Testis (tissue), 3 donors: ENCODE measurements around the gene UBE3B. TPM values are rescaled to one million over a fixed set of nuclear protein-coding genes. Genes with fewer than 3 reads are reported as not detected.
A peak's percentile ranks its signal among the peaks of the same experiment; 100 is the strongest.

Experiments
- DNase-seq: peaks from one replicate; pipeline ENCODE4 v3.0.0-alpha.2; 2019
- H3K27ac ChIP-seq, 2 donors: fragments of 200-600 bp; sonication (generic); one replicate each; pipeline ENCODE4 v1.5.1; 2019
- H3K27me3 ChIP-seq: fragments of 200-600 bp; sonication (generic); one replicate; pipeline ENCODE4 v1.5.1; 2019
- H3K36me3 ChIP-seq: fragments of 200-600 bp; sonication (generic); one replicate; pipeline ENCODE4 v1.5.1; 2017; ENCODE audit warnings: low read depth; ENCODE audit errors: missing control alignments
- H3K4me1 ChIP-seq: fragments of 200-600 bp; sonication (generic); one replicate; pipeline ENCODE4 v1.5.1; 2019
- H3K4me3 ChIP-seq, 2 donors: fragments of 200-600 bp; sonication (generic); one replicate each; pipeline ENCODE4 v1.5.1; 2017 to 2019
- H3K9me3 ChIP-seq: fragments of 200-600 bp; sonication (generic); one replicate; pipeline ENCODE4 v1.5.1; 2017
- POLR2A ChIP-seq: fragments of 450-650 bp; IDR thresholded peaks from one replicate; pipeline ENCODE4 v1.6.1; 2017; ENCODE audit warnings: antibody characterized with exemption, mild to moderate bottlenecking, moderate library complexity
- WGBS, 2 donors: methylation state at CpG; one replicate each; pipeline ENCODE4 v1.1.5; 2018; 5-methylcytosine and 5-hydroxymethylcytosine counted together
- intact Hi-C: fragments of 100-400 bp; cut with DNase I; formaldehyde crosslinking; loops from one replicate; pipeline ENCODE4 v1.15.1; 2023; ENCODE audit warnings: low total_unique reads
- polyA plus RNA-seq: library from polyadenylated mRNA; stranded (reverse); fragments of 350-450 nt; fragmentation: Illumina TruSeq; extraction: RNeasy Lipid Tissue Mini Kit (QIAGEN cat#74804); gene quantifications from one replicate; pipeline ENCODE4 v1.2.3, GENCODE V29; 2014; ENCODE audit warnings: low read depth, low replicate concordance; ENCODE audit not compliant: insufficient read depth
- total RNA-seq, 2 donors: library from RNA; depleted of rRNA; stranded (reverse); fragments of >200 nt; gene quantifications; one replicate each; pipeline ENCODE4 v1.2.3, GENCODE V29; 2016
- TF ChIP-seq, protein P1 (sequence below), 3 experiments: fragments of 450-650 bp in 2 of 3; fragments of 200-600 bp in 1 of 3; sonication (generic) in 1 of 3; IDR thresholded peaks; one replicate each; pipeline ENCODE4 v1.5.1; 2016 to 2019; ENCODE audit warnings: antibody characterized with exemption in 3 of 3, mild to moderate bottlenecking in 2 of 3, moderate library complexity in 1 of 3

Gene UBE3B
- total and polyA plus RNA-seq, 3 donors from 2014 or later, result 38.1 to 66.8 (median 65.6) TPM

DNA sequence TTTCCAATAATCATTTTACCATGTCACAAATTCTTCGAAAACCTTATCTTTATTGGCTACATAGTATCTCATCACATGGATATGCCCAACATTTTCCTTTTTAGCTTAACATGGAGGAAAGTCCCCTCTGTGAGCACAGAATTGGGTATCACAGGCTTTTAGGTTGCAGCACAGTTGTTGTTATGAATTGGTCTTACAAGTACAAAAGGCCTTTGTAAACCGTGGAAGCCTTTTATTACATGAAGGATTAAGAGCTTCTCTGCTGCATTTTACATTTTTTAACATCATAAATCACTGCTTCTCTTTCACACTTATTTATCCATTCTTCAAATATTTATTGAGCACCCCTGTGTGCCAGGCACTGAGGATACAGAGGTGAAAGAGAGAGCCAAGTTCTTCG lies 26.2 kb downstream of the UBE3B start:
- Histone ChIP-seq H3K4me3 (no peak overlapping the region), H3K36me3 (no peaks in the 10 kb centered on the region), H3K9me3 (no peaks in the 10 kb centered on the region), H3K4me1 (no peaks in the 10 kb centered on the region), H3K27ac (no peak overlapping the region), H3K27me3 (no peaks in the 10 kb centered on the region)
- WGBS, 2 donors, result 57 to 77% methylated on average over 3 of the region's 3 CpGs
- intact Hi-C loops, result no loop called here
- no peak for TF ChIP-seq POLR2A
- TF ChIP-seq, protein P1, sequence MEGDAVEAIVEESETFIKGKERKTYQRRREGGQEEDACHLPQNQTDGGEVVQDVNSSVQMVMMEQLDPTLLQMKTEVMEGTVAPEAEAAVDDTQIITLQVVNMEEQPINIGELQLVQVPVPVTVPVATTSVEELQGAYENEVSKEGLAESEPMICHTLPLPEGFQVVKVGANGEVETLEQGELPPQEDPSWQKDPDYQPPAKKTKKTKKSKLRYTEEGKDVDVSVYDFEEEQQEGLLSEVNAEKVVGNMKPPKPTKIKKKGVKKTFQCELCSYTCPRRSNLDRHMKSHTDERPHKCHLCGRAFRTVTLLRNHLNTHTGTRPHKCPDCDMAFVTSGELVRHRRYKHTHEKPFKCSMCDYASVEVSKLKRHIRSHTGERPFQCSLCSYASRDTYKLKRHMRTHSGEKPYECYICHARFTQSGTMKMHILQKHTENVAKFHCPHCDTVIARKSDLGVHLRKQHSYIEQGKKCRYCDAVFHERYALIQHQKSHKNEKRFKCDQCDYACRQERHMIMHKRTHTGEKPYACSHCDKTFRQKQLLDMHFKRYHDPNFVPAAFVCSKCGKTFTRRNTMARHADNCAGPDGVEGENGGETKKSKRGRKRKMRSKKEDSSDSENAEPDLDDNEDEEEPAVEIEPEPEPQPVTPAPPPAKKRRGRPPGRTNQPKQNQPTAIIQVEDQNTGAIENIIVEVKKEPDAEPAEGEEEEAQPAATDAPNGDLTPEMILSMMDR (IDR thresholded peaks at IDR 0.05), result no peak
- no peak for DNase-seq

DNA sequence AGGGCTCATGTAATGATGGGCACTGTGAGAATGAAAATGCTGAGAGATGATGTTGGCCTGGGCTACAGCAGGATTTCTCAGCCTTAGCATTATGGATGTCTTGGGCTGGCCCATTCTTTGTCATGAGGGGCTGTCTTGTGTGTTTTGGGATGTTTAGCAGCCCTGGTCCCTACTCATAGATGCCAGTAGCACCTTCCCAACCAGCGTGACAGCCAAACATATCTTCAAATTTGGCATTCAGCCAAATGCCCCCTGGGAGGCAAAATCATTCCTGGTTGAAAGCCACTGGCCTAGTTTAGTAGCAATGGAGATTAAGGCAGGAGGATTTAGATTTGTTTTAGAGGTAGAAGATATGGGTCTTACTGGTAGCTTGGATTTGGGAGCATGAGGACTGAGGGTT lies 26.6 kb downstream of the UBE3B start:
- Histone ChIP-seq H3K4me1 (no peaks in the 10 kb centered on the region), H3K27ac (no peak overlapping the region), H3K36me3 (no peaks in the 10 kb centered on the region), H3K27me3 (no peaks in the 10 kb centered on the region), H3K4me3 (no peak overlapping the region), H3K9me3 (no peaks in the 10 kb centered on the region)
- WGBS, 2 donors, result 46 to 71% methylated on average over 1 of the region's 1 CpG
- no peak for DNase-seq
- intact Hi-C loops, result no loop called here
- TF ChIP-seq, protein P1 (IDR thresholded peaks at IDR 0.05), result no peak
- no peak for TF ChIP-seq POLR2A

DNA sequence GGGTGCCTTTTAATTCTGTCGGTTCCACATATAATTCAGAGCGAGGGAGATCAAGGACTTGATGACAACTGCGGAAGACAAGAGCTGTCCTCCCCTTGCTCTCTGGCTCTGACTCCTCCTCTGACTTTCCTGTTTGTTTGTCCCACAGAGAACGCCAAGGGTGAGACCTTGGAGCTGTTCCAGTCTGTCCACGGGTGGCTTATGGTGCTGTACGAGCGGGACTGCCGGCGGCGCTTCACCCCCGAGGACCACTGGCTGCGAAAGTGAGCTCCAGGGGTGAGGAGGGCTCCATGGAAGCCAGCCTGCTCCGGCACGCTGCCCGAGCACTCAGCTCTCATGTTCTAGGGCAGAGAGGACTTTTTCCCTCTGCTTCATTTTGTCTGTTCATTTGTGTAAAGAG lies 32.8 kb downstream of the UBE3B start:
- Histone ChIP-seq H3K27ac (peak overlapping the region in 1 of 2 donors; percentile 24), H3K4me3 (no peak overlapping the region), H3K36me3 (no peaks in the 10 kb centered on the region), H3K9me3 (no peaks in the 10 kb centered on the region), H3K27me3 (no peaks in the 10 kb centered on the region), H3K4me1 (peaks cover 12% of the 10 kb centered on the region)
- 59 to 64% methylated on average over 7 to 15 of the region's 15 CpGs for WGBS, 2 donors
- TF ChIP-seq POLR2A, result no peak
- TF ChIP-seq, protein P1 (IDR thresholded peaks at IDR 0.05), result no peak
- DNase-seq, result peak; percentile 76
- intact Hi-C loops, result no loop called here

DNA sequence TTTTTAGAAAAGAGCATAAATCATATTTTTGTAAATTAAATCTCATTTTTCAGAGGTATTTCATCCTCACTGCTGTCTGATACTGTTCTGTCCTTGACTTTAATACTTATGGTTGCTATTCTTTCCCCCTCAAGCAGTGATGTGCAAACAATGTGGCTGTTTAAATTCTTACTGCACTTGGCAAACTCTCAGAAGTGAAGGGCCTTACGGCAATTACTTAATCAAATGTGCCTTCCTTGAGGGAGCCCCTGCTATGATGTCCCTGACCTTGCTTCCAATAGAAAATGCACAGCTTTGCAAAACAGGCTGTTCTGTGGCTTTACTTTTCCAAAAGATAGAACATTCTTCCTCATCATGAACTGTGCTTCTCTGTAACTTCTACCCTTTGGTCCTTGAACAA lies 35.2 kb downstream of the UBE3B start:
- WGBS, 2 donors, result 33 to 56% methylated on average over 1 of the region's 1 CpG
- DNase-seq, result no peak
- TF ChIP-seq POLR2A, result no peak
- TF ChIP-seq, protein P1 (IDR thresholded peaks at IDR 0.05), result no peak
- Histone ChIP-seq H3K9me3 (no peaks in the 10 kb centered on the region), H3K4me1 (peaks cover 12% of the 10 kb centered on the region), H3K36me3 (no peaks in the 10 kb centered on the region), H3K27ac (no peak overlapping the region), H3K27me3 (no peaks in the 10 kb centered on the region), H3K4me3 (no peak overlapping the region)
- intact Hi-C loops, result no loop called here

DNA sequence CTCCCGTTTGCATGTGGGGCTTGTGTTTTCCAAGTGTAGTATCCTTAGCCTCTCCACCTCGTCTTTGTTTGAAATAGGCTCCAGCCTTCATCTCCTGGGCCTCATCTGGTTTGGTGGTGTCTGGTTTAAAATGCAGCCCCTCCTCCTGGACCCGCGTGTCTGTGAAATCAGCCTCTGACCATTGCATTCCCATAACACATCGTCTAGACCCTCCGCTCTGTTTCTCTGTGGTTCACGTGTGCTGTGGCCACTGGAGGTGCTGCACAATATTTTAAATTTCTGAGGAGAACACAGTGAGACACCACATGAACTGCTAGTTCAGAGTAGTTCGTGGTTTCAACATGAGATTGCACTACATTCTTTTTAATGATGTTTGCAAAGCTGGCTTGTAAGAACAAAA lies 35.6 kb downstream of the UBE3B start:
- H3K36me3 ChIP-seq, result no peaks in the 10 kb centered on the region
- no peaks in the 10 kb centered on the region for H3K9me3 ChIP-seq
- DNase-seq, result no peak
- H3K27me3 ChIP-seq, result no peaks in the 10 kb centered on the region
- H3K4me1 ChIP-seq, result peaks cover 12% of the 10 kb centered on the region
- WGBS, 2 donors, result 39 to 45% methylated on average over 8 of the region's 8 CpGs
- H3K4me3 ChIP-seq, result no peak overlapping the region
- intact Hi-C loops, result no loop called here
- TF ChIP-seq POLR2A, result no peak
- TF ChIP-seq, protein P1 (IDR thresholded peaks at IDR 0.05), result no peak
- no peak overlapping the region for H3K27ac ChIP-seq
